HG03469 (cell line): ENCODE data around the gene PRR33.

ENCODE experiments used
- ATAC-seq: cut with Tn5 transposase; IDR thresholded peaks from one replicate; pipeline ENCODE4 v1.9.1; 2021; ENCODE audit warnings: mild to moderate bottlenecking, moderate library complexity, moderate number of reproducible peaks; ENCODE audit not compliant: unreplicated experiment

Gene PRR33

DNA sequence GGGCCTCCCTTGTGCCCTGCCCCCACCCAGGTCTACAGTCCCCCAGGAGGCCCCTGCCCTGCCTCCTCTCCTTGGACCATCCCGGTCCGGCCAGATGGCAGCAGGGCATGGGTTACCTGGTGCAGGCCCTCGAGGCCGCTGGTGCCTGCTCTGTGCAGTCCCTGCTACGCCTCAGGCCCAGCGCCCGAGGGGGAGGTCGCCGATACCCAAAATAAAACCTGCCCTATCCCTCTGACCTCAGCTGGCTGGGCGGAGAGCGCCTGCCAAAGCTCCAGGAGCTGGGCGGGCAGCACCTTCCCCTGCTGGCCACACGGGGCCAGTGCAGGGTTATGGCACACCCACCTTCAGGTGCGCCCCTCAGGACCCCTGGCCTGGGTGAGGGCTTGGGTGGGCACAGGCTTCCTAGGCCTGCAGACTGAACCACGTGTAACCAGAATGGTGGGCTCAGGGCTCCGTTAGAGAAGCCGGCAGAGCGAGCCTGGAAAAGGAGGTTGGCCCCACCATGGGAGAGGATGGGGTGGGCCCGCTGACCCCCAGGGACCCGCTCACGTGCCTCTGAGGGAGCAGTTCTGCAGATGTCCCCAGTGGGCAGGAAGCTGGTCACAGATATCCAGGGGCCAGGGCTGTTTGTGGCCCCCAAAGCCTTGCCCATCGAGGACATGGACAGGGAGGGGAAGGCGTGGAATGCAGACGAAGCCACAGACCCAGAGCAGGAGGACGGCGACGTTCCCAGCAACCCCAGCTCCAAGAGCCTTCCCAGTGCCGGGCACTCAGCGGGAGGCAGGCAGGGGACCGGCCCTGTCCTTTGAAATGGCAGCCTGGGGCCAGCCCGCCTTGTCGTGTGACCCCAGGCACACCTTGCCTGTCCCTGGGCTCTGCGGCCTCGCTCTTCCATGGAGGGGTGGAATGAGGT is 26.1 kb upstream of the PRR33 start:
- ATAC-seq = no peak

DNA sequence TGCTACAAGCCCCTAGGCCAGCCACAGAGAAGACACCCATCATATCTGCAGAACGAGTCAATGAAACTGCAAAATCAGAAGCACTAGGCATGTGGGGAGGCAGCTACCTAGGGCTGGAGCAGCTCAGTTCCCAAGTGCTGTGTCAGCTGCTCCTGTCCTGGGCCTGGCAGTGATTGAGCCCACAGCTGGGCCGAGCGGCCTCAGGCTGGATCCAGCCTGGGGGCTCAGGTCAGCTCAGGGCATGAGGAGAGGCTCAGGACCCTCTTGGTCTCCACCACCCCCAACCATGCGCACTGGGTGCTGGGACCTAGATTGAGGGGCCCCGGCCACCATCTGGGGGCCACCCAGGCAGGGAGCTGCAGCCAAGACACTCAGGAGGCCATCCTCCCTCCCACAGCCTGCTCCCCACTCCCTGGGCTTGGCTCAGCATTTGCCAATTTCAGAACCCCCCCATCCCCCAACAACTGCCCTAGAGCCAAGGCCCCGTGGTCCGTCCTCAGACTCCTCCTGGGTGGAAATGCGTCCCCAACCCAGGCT is 25.4 kb upstream of the PRR33 start:
- no peak for ATAC-seq

DNA sequence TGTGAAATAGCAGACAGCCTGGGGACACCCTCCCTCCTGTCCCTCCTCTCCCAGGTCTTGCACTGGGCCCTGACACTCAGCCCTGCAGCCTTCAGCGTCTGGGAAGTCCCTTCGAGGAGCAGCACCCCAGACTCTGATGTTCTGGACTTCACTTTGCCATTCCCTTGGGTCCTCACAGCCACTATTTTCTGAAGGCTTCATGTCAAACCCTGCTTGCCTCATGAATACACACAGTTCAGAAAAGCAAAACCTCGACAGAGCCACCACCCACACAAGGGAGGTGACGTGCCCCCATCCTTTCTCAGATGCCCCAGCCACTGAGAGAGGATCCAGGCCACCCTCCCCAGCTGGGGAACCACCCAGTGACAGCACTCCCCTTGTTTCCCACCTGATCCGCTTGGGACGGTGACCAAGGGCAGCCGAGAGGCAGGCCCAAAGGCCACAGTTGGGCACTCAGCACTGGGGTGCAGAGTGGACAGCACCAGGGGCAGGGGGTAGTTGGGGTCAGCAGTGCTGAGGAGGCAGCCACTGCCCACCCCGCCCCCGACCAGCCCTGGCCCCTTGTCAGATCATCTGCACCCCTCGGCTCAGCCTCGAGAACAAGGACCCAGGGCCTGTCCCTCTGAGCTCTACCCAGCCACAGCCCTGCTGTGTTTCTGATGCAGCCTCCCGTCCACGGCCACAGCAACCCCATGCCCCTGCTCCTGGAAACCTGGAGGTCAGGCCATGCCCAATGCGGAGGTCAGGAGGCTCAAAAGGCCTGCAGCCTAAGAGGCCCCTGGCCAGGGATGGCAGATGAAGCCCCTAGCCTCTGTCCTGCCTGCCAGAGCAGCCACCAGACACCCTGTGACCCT is 24.7 kb upstream of the PRR33 start:
- no peak for ATAC-seq

DNA sequence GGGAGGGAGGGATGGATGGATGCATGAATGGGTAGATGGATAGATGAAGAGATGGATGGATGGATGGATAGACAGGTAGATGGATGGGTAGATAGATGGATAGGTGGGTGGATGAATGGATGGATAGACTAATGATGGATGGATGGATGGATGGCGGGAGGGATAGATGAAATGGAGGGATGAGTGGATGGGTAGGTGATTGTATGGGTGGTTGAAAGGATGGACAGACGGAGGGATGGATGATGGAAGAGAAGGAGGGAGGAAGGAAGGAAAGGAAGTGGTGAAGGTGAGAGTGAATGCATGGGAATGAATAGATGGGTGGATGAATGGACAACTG is 24.1 kb upstream of the PRR33 start:
- ATAC-seq = no peak

DNA sequence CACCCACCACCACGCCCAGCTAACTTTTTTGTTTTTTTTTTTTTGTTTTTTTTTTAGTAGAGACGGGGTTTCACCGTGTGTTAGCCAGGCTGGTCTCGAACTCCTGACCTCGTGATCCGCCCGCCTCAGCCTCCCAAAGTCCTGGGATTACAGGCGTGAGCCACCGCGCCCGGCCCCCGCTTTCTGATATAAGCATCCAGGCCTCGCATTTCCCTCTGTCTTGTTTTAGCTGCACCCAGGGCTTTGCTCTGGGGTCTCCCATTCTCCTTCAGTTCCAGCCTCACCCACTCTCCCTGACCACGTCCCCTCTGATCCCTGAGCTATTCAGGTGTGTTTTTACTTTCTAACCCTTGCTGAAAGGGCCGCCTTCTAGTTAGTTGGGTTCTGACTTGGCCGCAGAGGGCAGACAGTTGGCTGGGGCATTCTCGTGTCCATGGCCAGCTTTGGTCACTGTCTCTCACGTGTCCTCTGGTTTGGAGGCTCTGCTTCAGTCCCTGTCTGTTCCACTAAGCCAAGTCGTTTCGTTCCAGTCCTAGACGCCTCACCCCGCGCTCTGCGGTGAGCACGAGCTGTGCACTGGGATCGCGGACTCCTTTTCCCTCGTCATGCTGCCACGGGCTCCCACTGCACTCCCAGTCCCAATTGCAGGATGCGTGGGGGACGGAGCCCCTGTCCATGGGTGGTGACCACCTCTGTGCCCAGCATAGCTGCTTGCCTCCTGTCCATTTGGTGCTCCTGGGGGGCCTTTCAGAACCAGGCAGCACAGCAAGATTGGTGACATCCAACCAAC is 21.8 kb upstream of the PRR33 start:
- ATAC-seq = no peak

DNA sequence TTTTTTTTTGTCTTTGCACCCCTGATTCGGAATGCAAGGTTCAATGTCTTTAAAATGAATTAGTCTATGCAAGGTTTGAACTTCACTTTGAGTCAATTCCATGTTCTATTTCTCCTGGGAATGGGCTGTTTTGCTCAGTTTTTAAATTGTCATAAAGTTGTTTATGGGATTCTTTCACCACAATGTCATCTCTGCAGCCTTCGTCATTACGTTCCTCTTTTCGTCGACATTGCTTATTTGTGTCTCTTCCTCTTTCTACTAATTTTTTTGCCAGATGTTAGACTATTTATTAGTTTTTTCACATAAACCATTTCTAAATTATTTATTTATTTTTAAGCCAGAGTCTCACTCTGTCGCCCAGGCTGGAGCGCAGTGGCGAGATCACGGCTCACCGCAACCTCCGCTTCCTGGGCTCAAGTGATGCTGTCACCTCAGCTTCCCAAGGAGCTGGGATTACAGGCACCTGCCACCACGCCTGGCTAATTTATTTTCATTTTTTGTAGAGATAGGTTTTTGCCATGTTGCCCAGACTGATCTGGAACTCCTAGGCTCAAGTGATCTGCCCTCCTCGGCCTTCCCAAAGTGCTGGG is 20.7 kb upstream of the PRR33 start:
- no peak for ATAC-seq

DNA sequence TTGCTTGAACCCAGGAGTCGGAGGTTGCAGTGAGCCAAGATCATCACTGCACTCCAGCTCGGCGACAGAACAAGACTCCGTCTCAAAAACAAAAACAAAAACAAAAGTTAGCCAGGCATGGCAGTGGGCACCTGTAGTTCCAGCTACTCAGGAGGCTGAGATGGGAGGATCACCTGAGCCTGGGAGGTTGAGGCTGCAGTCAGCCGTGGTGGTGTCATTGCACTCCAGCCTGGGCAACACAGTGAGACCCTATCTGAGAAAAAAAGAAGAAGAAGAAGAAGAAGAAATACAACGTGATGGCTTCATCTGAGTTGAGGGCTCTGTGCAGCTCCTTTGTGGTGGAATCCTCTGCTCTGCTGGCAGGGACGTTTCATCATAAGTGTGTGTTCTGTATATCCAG is 17.8 kb upstream of the PRR33 start:
- no peak for ATAC-seq

DNA sequence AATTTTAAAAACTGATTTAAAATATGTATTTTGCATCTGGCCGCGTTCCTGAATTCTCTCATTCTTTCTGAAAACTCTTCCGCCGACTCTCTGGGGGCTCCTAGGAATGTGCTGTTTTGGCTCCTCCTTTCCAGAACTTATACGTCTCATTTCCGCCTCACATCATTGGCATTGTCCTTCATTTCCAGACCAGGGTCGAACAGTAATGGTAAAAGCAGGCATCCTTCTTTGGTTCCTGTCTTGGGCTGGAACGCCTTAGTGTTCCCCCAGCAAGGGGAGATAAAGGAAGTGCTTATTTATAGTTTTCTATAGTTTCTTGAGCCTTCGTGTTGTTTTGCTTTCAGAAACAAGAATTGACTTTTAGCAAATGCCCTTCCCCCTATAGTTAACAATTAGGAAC is 16.9 kb upstream of the PRR33 start:
- ATAC-seq = no peak

DNA sequence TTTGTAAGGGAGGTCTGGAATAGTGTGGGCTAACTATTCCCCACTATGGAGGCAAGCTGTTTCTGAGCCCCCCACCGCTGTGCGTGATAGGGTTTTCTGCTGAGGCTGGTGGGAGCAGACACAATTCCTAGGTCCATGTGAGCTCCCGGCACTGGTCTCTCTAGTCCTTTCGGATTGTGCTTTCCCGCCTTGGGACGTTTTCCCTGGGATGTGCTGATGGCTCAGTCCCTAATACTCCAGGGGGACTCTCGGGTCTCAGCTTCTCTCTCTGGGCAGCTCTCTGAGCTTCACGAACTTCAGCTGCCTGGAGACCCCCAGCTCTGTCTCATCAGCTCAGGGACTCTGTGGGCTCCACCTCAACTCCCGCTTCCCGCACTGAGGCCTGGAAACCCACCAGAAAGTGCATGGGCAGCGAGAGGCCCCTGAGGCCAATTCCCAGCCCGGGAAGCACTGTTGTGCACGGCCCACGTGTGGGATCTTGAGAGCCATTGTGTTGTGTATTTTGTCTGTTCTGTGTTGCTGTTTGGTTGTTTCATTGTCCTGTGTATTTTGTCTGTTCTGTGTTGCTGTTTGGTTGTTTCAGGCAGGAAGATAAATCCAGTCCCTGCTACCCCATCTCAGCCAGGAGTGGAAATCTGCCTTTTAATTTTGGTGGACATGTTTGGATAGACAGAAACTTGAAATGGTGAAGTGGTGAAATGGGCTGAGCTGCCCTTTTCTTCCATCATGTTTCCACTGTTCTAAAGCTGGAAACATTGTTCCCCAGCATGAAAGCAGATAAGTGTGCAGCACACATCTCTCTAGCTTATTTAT is 15.1 kb upstream of the PRR33 start:
- ATAC-seq = no peak

DNA sequence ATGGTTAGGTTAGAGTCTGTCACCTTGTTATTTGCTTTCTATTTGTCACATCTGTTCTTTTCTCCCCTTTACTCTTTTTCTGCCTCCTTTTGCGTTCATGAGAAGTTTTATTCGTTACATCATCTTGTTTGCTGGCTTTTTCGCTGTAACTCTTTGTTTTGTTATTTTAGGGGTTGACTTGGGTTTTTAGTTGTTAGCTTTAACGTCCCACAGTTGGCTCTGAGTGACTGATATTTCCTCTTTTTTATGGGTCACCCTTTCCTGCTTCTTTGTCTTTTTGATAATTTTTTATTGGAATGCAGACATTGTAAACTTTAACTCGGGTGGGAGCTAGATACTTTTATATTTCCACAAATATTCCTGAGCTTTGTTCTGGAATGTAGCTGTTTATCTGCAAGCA is 14.5 kb upstream of the PRR33 start:
- no peak for ATAC-seq

DNA sequence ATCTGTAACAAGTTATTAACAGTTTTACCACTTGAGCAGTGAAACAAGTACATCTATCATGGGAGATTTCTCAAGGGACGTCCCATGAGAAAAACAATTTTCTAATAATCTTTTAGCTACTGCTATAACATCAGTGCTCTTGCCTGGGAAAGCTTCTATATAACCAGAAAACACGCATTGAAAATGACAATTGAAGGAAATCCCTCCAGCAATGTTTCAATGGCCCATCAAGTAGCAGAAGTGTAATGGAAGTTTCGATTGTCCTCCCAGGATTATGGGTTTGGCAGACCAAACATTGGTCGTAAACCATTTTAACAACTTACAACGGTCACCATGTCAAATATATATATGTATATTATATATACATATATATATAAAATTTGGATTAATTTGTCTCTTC is 8.0 kb upstream of the PRR33 start:
- no peak for ATAC-seq

DNA sequence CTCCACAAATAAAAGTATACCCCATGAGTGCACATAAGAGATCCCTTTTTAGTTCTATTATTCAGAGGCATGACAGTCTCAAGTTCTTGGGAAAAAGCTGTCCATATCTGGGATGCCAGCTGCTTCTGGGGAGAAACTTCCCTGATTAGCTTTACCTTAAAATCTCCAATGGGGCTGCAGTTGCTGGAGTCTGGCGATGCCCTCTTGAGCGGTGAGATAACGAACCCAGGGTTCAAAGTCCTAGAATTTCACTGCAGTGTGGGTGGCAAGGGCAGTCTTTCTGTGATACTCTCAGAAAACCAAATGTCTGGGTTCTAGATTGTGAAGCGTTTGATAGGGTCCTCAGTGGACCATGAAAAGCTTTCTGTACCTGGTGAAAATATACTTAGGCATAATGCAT is 7.4 kb upstream of the PRR33 start:
- ATAC-seq = no peak

DNA sequence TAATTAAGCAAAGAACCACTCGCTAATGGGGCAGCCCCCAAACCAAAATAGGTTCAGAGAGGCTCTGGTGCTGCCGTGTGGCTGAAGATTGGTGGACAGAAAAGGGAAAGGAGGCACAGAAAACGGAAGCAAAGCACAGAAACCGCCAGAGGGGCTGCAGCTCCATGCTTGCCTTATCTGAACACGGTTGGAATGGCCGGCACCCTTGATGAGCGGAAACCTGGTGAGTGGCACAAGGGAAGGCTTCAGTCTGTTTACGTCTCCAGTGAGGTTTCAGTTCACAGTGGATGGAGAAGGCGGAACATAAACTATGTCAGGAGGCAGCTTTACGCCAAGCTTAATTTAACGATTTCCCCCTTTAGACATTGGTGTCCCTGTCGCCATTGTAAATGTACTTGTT is 5.2 kb upstream of the PRR33 start:
- no peak for ATAC-seq

DNA sequence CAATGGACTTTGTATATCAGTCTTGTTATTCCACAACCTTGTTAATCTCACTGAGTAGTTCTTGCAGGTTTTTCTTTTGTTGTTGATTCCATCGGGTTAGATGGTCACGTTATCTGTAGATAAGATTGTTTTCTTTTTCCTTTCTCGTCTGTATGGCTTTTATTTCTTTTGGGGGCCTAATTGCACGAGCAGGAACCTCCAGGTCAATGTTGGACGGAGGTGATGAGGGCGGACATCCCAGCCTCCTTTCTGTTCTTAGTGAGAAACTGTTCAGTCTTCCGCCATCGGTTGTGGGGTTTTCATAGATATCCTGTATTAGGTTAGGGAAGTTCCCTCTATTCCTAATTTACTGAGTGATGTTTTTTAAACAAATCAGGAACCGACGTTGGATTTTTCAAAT is 4.8 kb upstream of the PRR33 start:
- no peak for ATAC-seq

DNA sequence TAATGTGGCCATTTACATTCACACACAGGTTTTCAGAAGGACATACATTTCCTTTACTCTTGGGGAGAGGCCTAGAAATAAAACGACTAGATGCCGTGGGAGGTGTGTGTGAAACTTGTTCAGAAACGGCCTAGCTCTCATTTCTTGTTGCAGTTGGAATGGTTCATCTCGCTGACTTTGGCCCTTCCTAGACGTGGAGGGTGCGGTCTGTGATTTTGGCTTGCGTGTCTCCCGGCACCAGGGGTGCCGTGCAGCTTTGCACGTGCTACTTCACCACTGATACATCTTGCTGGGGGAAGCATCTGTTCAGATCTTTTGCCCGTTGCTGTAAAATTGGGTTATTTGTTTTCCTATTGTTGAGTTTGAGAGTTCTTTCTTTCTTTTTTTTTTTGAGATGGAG is 3.1 kb upstream of the PRR33 start:
- ATAC-seq = no peak

DNA sequence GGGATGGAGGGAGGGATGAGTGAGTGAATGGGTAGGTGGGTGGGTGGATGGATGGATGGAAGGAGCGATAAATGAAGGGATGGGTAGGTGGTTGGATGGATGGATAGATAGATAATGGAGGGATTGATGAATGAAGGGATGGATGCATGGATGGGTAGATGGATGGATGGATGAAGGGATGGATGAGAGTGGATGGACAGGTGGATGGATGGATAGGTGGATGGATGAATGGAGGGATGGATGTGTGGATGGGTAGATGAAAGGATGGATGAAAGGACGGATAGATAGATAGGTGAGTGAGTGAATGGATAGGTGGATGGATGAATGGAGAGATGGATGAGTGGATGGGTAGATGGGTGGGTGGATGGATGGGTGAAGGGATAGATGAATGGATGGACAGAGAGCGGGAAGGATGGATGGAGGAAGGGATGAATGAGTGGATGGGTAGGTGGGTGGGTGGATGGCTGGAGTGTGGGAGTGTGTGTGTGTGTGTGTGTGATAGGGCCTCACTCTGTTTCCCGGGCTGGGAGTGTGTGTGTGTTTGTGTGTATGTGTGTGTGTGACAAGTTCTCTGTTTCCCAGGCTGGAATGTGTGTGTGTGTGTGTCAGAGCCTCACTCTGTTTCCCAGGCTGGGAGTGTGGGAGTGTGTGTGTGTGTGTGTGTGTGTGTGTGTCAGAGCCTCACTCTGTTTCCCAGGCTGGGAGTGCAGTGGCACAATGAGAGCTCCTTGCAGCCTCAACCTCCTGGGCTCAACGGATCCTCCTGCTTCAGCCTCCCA is 2.1 kb upstream of the PRR33 start:
- ATAC-seq = no peak

DNA sequence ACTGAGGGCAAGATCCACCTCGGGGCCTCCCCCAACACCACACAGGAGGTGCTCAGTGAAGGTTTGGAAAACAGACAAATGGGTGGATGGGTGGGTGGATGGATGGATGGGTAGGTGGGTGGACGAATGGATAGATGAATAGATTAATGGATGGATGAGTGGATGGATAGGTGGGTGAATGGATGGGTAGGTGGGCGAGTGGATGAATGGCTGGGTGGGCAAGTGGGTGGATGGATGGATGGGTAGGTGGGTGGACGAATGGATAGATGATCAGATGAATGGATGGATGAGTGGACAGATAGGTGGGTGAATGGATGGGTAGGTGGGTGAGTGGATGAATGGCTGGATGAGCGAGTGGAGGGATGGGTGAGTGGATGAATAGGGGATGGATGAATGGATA is 863 bp upstream of the PRR33 start:
- ATAC-seq = no peak

DNA sequence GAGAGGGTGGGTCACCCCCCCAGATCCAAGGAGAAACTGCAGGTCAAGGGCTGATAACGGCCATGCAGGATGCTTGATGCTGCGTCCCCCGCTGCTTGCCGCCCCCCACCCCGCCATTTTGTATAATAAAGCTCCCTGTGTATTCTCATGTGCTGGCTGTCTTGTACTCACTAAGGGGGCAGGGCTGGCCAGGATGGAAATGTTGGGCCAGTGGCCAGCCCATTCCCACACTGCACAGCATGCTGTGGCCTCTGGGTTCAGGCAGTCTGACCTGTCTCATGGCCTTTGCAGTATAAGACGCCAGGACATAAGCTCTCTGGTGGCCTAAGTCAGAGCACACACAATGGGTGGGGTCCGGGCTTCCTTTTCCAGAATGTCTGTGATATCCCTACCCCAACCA is 421 bp upstream of the PRR33 start:
- no peak for ATAC-seq
